K562 (cell line): ENCODE measurements around the gene PARS2. TPM values are rescaled to one million over a fixed set of nuclear protein-coding genes. Genes with fewer than 3 reads are reported as not detected.

Source experiments
- ATAC-seq: fragments of 200-7000 bp; cut with Tn5 transposase; 3 replicates; pipeline ENCODE4 v1.9.1; 2020; ENCODE audit warnings: moderate library complexity
- BruUV-seq: library from RNA; stranded (reverse); fragments of 400-500 nt; replicated peaks from 2 replicates; lab custom pipeline; 2021; lab: Mats Ljungman, UMichigan
- CTCF ChIA-PET: fragments of 300-600 bp; formaldehyde crosslinking; extraction: SDS; loops from one replicate; lab custom pipeline; 2021; ENCODE audit warnings: low intra/inter-chr PET ratio; lab: Yijun Ruan, JAX
- POLR2A ChIA-PET: fragments of 300-600, 350-650 bp; sonication (Branson Sonifier 250); formaldehyde crosslinking; extraction: SDS; loops from one replicate; lab custom pipeline; 2021; ENCODE audit warnings: antibody characterized with exemption, inconsistent platforms; lab: Yijun Ruan, JAX
- DNase-seq, 4 experiments: peaks; one replicate each; pipeline versions ENCODE4 v3.0.0 to v3.0.0-alpha.2; 2011 to 2018; ENCODE audit warnings: low spot score in 3 of 4, mixed read lengths in 3 of 4; ENCODE audit errors: extremely low read depth in 1 of 4
- FAIRE-seq: peaks from 2 replicates; lab custom pipeline; 2011; peaks lifted over from hg19 to GRCh38; lab: Jason Lieb, UNC
- H2AFZ ChIP-seq: 2 replicates; pipeline ENCODE4 v1.6.0; 2011; ENCODE audit warnings: low read depth, low read length, control low read depth, inconsistent platforms
- H3K27ac ChIP-seq: fragments of 200-600 bp; 3 replicates; pipeline ENCODE4 v1.8.0; 2011; ENCODE audit warnings: low read depth, mild to moderate bottlenecking, control low read depth, inconsistent platforms, low read length, moderate library complexity, mixed read lengths; ENCODE audit errors: extremely low read depth
- H3K27me3 ChIP-seq, 2 experiments: fragments of 300-600 bp in 1 of 2; 2 replicates in 1 of 2; 3 replicates in 1 of 2; pipeline versions ENCODE4 v1.6.0 to v1.8.0; 2011; ENCODE audit warnings: inconsistent platforms in 2 of 2, low read length in 2 of 2, mild to moderate bottlenecking in 1 of 2, mixed read lengths in 1 of 2, moderate library complexity in 1 of 2; ENCODE audit not compliant: control insufficient read depth in 2 of 2, insufficient read depth in 2 of 2
- H3K36me3 ChIP-seq: fragments of 300-600 bp; 3 replicates; pipeline ENCODE4 v1.8.0; 2011; ENCODE audit warnings: mild to moderate bottlenecking, low read length, inconsistent platforms; ENCODE audit not compliant: control insufficient read depth, insufficient read depth
- H3K4me1 ChIP-seq, 2 experiments: fragments of 200-600 bp in 1 of 2; replicated peaks in 1 of 2; 2 replicates in 1 of 2; 3 replicates in 1 of 2; pipeline versions ENCODE4 v1.5.1 to v1.8.0; 2011; ENCODE audit warnings: inconsistent platforms in 2 of 2, low read length in 2 of 2, mild to moderate bottlenecking in 1 of 2, mixed read lengths in 1 of 2, moderate library complexity in 1 of 2; ENCODE audit not compliant: control insufficient read depth in 2 of 2, insufficient read depth in 2 of 2
- H3K4me2 ChIP-seq: 2 replicates; pipeline ENCODE4 v1.6.1; 2011; ENCODE audit warnings: low read length, control low read depth, inconsistent platforms, mixed read lengths; ENCODE audit not compliant: insufficient read depth
- H3K4me3 ChIP-seq: fragments of 200-600 bp; sonication (generic), shearing (Covaris generic); 2 replicates; pipeline ENCODE4 v1.5.1; 2016; ENCODE audit warnings: control low read depth, inconsistent platforms
- H3K79me2 ChIP-seq: fragments of 200-600 bp; 3 replicates; pipeline ENCODE4 v1.8.0; 2011; ENCODE audit warnings: low read length, inconsistent platforms; ENCODE audit not compliant: control insufficient read depth, insufficient read depth
- H3K9ac ChIP-seq, 2 experiments: 2 replicates each; pipeline versions ENCODE4 v1.6.0 to v1.6.1; 2011; ENCODE audit warnings: low read depth in 2 of 2, low read length in 2 of 2, control low read depth in 1 of 2, inconsistent platforms in 1 of 2, mild to moderate bottlenecking in 1 of 2, mixed read lengths in 1 of 2; ENCODE audit not compliant: insufficient read depth in 1 of 2
- H3K9me1 ChIP-seq: one replicate; pipeline ENCODE4 v1.6.0; 2011; ENCODE audit warnings: inconsistent platforms, mild to moderate bottlenecking, low read length, moderate library complexity; ENCODE audit not compliant: control insufficient read depth, insufficient read depth
- H3K9me3 ChIP-seq: replicated peaks from 2 replicates; pipeline ENCODE4 v1.5.1; 2011; ENCODE audit warnings: low read depth, low read length, inconsistent platforms; ENCODE audit not compliant: control insufficient read depth, insufficient read depth
- H4K20me1 ChIP-seq: replicated peaks from 2 replicates; pipeline ENCODE4 v1.6.1; 2011; ENCODE audit warnings: low read length, inconsistent platforms, mixed read lengths; ENCODE audit not compliant: control insufficient read depth, insufficient read depth
- ADNP ChIP-seq: fragments of 200-800 bp; sonication (Bioruptor generic); IDR thresholded peaks from 2 replicates; pipeline ENCODE4 v1.6.1; 2016; ENCODE audit warnings: missing genetic modification characterization, missing compliant biosample characterization
- FOXK2 ChIP-seq, 2 experiments: fragments of 450-650 bp; IDR thresholded peaks in 1 of 2; conservative IDR thresholded peaks in 1 of 2; 2 replicates each; pipeline ENCODE4 v1.6.1; 2016; ENCODE audit warnings: low read depth in 2 of 2, mild to moderate bottlenecking in 1 of 2
- HSF4 ChIP-seq: fragments of 250-450 bp; sonication (Bioruptor Pico); IDR thresholded peaks from 2 replicates; pipeline ENCODE4 v2.1.2; 2022; ENCODE audit warnings: mild to moderate bottlenecking, moderate library complexity, borderline replicate concordance
- IFI16 ChIP-seq: fragments of 250-450 bp; sonication (Bioruptor Pico); IDR thresholded peaks from 2 replicates; pipeline ENCODE4 v2.1.2; 2022; ENCODE audit warnings: mild to moderate bottlenecking, inconsistent platforms
- NCOA1 ChIP-seq: fragments of 450-650 bp; IDR thresholded peaks from 2 replicates; pipeline ENCODE4 v1.6.1; 2016; ENCODE audit warnings: low read depth
- PTTG1 ChIP-seq: fragments of 450-650 bp; IDR thresholded peaks from 2 replicates; pipeline ENCODE4 v1.6.1; 2016; ENCODE audit warnings: low read depth, mild to moderate bottlenecking, missing genetic modification characterization, missing compliant biosample characterization
- RREB1 ChIP-seq: fragments of 250-450 bp; sonication (Bioruptor Pico); IDR thresholded peaks from 2 replicates; pipeline ENCODE4 v1.4.0; 2020
- SIN3A ChIP-seq, 2 experiments: fragments of 150-350 bp in 1 of 2; IDR thresholded peaks; 2 replicates each; pipeline ENCODE4 v1.6.1; 2011 to 2016; ENCODE audit warnings: borderline replicate concordance in 2 of 2, low read depth in 2 of 2, low read length in 2 of 2, mild to moderate bottlenecking in 2 of 2, moderate library complexity in 2 of 2; ENCODE audit not compliant: control insufficient read depth in 1 of 2
- ZMIZ1 ChIP-seq, 2 experiments: fragments of 150-350 bp in 1 of 2; IDR thresholded peaks; 2 replicates each; pipeline ENCODE4 v1.6.1; 2012 to 2016; ENCODE audit warnings: low read depth in 2 of 2, low read length in 2 of 2, mild to moderate bottlenecking in 1 of 2, moderate library complexity in 1 of 2
- ZNF639 ChIP-seq, 2 experiments: fragments of 200-800 bp in 1 of 2; sonication (Bioruptor generic) in 1 of 2; sonication (generic) in 1 of 2; formaldehyde crosslinking in 1 of 2; IDR thresholded peaks in 1 of 2; conservative IDR thresholded peaks in 1 of 2; 2 replicates each; pipeline versions ENCODE4 v1.5.0 to v1.6.1; 2016 to 2020; ENCODE audit warnings: missing compliant biosample characterization in 1 of 2, missing genetic modification characterization in 1 of 2, missing genetic modification reagents in 1 of 2
- ZNF785 ChIP-seq: fragments of 250-450 bp; sonication (Bioruptor Pico); IDR thresholded peaks from 2 replicates; pipeline ENCODE4 v1.4.0; 2020; ENCODE audit warnings: mild to moderate bottlenecking
- WGBS: fragments of 100-300 bp; shearing (Covaris generic); methylation state at CpG from one replicate; pipeline ENCODE4 v1.1.6; 2016; ENCODE audit warnings: low coverage, mixed read lengths; ENCODE audit not compliant: insufficient coverage; ENCODE audit errors: missing lambda C conversion rate; 5-methylcytosine and 5-hydroxymethylcytosine counted together
- in situ Hi-C: fragments of 300-500 bp; cut with MboI; formaldehyde crosslinking; loops from 4 replicates; pipeline ENCODE4 v1.15.0; 2018; ENCODE audit warnings: inconsistent platforms, mixed read lengths
- intact Hi-C: fragments of 100-400 bp; cut with micrococcal nuclease; formaldehyde crosslinking; loops from 2 replicates; pipeline ENCODE4 v1.14.2; 2022
- polyA plus RNA-seq, 8 experiments: library from polyadenylated mRNA; depleted of rRNA in 4 of 8; stranded (reverse) in 5 of 8; unstranded in 3 of 8; fragments of >200 nt; fragmentation: Nextera tagmentation in 2 of 8; fragmentation: Illumina TruSeq in 1 of 8; extraction: Ambion mirVana in 2 of 8; extraction: Trizol in 1 of 8; gene quantifications; 2 replicates each; pipeline versions ENCODE4 v1.2.1 to v1.2.3, GENCODE V29; 2011 to 2014; ENCODE audit warnings: inconsistent platforms in 1 of 8, missing spikeins in 1 of 8
- total RNA-seq, 7 experiments: library from RNA; depleted of rRNA in 6 of 7; stranded (reverse); fragments of >200 nt in 6 of 7; fragmentation: Illumina TruSeq in 2 of 7; extraction: Trizol in 2 of 7; gene quantifications; 2 replicates each; pipeline versions ENCODE4 v1.2.1 to v1.2.3, GENCODE V29; 2011 to 2021; ENCODE audit warnings: low replicate concordance in 1 of 7

Gene PARS2
- total and polyA plus RNA-seq, 9 of the 15 experiments (the other 6 are each of a cell fraction or from before 2014, with no cell fraction given) = 6.3 to 12.4 (median 7.9) TPM

GRCh38 chr1:54757833-54758232 is 6.5 kb downstream of the PARS2 start:
- no peak for ATAC-seq
- Histone ChIP-seq H3K36me3 (peaks cover 24% of the 10 kb centered on the region; the same call in 2 of the 3 replicates), H3K9ac (no peak overlapping the region), H2AFZ (no peak overlapping the region), H3K79me2 (0 out of 3 replicates have a peak, but pooled peaks cover 3% of the 10 kb centered on the region), H3K4me2 (no peak overlapping the region), H4K20me1 (no peaks in the 10 kb centered on the region), H3K9me3 (no peaks in the 10 kb centered on the region), H3K27me3 (no peaks in the 10 kb centered on the region), H3K4me3 (no peak overlapping the region), H3K4me1 (peaks cover 0 to 10% of the 10 kb centered on the region in 2 experiments; a peak in 1 of 5 replicates), H3K9me1 (peaks cover 4% of the 10 kb centered on the region), H3K27ac (no peak overlapping the region)
- no peak for FAIRE-seq
- WGBS = 64% methylated on average over 9 of the region's 9 CpGs
- in situ Hi-C loops (no loop called here), intact Hi-C loops (no loop called here)
- BruUV-seq = no TSS peak
- no peak for DNase-seq
- ChIA-PET CTCF (no interaction called here), POLR2A (interaction anchor here (1.1 kb wide), 1 partner anchor 10 kb away, joined by 4 read pairs; no protein-coding TSS in a partner anchor)
- TF ChIP-seq ADNP (tag) (no peak), SIN3A (IDR thresholded peaks at IDR 0.05; ENCODE audit: borderline replicate concordance in 2 of 2, control insufficient read depth in 1 of 2, low read depth in 2 of 2, low read length in 2 of 2) (no peak), HSF4 (CRISPR knock-in tag) (no peak), RREB1 (CRISPR knock-in tag) (no peak), ZMIZ1 (IDR thresholded peaks at IDR 0.05; ENCODE audit: low read depth in 2 of 2, low read length in 2 of 2) (no peak), NCOA1 (no peak), ZNF639 (CRISPR knock-in tag; conservative IDR thresholded peaks at IDR 0.05 in 1 of 2, IDR thresholded peaks at IDR 0.05 in 1 of 2) (no peak), FOXK2 (conservative IDR thresholded peaks at IDR 0.05 in 1 of 2, IDR thresholded peaks at IDR 0.05 in 1 of 2; ENCODE audit: low read depth in 2 of 2) (no peak), IFI16 (CRISPR knock-in tag) (no peak), ZNF785 (CRISPR knock-in tag) (no peak), PTTG1 (tag) (no peak)
